GM12801 (cell line): ENCODE measurements around the gene S100A16.

Experiments used
- TF ChIP-seq, protein P1 (sequence below): IDR thresholded peaks from one replicate; pipeline ENCODE4 v1.5.1; 2011; ENCODE audit warnings: control low read depth; ENCODE audit not compliant: insufficient read length; ENCODE audit errors: extremely low read depth

The S100A16 gene

DNA sequence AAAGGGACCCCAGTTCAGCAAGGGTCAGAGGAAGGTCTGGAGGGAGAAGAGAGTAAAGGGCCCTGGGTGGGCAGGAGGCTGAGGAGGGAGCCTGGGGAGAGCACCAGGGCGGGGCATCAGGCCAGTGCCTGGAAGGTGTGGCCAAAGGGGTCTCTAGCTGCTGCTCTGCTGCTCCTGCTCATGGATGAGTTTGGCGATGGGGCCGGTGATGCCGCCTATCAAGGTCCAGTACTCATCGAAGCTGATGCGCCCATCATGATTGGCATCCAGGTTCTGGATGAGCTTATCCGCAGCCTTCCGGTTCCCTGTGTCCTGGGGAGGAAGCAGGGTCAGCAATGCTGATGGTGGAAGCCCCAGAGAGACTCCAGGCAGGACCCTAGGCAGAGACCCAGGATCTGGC, 5.6 kb downstream of the S100A16 start:
- TF ChIP-seq, protein P1, sequence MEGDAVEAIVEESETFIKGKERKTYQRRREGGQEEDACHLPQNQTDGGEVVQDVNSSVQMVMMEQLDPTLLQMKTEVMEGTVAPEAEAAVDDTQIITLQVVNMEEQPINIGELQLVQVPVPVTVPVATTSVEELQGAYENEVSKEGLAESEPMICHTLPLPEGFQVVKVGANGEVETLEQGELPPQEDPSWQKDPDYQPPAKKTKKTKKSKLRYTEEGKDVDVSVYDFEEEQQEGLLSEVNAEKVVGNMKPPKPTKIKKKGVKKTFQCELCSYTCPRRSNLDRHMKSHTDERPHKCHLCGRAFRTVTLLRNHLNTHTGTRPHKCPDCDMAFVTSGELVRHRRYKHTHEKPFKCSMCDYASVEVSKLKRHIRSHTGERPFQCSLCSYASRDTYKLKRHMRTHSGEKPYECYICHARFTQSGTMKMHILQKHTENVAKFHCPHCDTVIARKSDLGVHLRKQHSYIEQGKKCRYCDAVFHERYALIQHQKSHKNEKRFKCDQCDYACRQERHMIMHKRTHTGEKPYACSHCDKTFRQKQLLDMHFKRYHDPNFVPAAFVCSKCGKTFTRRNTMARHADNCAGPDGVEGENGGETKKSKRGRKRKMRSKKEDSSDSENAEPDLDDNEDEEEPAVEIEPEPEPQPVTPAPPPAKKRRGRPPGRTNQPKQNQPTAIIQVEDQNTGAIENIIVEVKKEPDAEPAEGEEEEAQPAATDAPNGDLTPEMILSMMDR, result no peak

DNA sequence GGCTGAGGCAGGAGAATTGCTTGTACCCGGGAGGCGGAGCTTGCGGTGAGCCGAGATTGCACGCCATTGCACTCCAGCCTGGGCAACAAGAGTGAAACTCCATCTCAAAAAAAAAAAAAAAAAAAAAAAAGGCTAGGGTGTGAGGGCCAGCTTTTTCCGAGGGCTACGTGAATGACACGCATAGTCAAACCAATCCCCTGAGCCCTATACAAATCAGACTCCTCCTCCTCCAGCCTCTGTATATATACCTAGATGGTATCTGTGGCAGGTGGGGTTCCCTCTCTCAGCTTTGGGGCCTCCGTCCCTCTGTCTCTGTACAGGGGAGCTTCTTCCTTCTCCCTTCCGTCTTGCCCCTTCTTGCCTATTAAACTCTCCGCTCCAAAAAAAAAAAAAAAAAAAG, 6.7 kb downstream of the S100A16 start:
- TF ChIP-seq, protein P1, result no peak

DNA sequence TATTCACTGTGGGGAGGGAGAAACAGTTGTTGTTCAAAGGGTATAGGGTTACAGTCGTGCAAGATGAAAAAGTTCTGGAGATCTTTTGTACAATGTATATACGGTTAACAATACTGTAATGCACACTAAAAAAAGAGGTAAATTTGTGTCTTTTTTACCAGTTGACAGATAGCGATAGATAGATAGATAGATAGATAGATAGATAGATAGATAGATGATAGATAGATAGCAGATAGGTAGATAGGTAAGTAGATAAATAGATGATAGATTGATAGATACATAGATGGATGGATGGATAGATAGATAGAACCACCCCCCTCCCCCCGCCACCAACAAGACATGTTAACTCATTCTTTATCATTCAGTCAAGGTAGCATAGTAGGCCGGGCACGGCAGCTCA, 10.2 kb downstream of the S100A16 start:
- TF ChIP-seq, protein P1, result no peak

DNA sequence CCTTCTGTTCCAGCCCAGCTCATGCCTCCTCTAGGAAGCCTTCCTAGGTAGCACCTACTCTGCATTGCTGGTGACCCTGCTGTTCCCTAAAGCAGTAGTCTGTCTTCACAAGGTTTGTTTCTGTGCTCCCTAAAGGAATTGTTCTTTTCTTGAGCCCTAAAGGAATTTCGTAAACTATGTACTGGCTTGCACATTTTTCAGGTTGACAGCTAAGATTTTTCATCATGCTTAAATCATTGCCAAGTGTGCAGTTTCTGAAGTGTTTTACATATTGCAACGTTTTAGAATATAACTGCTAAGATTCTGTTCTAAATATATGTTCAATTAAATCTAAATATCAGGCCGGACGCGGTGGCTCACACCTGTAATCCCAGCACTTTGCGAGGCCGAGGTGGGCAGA, 13.1 kb downstream of the S100A16 start:
- TF ChIP-seq, protein P1, result no peak

DNA sequence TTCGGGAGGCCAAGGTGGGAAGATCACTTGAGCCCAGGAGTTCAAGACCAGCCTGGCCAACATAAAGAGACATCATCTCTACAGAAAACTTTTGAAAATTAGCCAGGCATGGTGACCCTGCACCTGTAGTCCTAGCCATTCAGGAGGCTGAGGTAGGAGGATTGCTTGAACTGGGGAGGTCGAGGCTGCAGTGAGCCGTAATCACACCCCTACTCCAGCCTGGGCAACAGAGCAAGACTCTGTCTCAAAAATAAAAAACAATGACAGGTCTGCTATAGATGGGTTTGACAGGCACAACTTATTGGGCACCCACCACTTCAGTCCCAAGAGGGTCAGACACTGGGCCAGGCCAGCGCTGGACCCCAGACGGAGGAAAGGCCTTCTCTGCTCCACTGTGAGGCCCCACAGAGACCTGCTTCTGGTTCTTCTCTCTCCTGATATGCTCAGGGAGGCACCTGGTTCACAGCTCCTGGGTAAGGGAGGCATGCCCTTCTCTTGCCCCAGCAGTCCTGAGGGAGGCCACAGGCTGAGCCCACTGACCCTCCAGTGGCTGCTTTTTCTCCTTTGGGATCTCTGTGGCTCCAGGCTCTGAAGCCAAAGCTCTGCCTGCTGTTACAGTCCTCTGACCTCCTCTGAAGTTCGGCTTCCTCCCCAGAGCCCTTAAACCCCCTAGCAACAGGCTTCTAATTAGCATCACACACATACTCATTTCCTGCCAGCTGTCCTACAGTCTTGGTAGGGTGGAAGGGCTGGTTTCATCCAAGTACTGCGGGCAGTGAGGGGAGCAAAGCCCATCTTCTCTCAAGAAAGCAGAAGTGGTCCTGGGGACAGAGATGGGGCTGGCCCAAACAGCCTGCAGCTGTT, 14.4 kb downstream of the S100A16 start:
- TF ChIP-seq, protein P1, result no peak

DNA sequence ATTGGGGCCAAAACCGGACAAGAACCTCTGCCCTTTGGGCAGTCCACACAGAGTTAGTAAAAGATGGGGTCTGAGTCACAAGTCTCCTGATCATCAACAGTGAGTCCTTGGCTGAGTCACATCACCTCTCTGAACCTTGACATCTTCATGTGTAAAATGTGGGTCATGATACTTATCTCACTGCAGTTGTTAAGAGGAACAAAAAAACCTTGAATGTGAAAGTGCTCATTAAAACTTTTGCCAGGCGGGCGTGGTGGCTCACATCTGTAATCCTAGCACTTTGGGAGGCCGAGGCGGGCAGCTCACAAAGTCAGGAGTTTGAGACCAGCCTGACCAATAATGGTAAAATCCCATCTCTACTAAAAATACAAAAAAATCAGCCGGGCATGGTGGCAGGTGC, 15.7 kb downstream of the S100A16 start:
- TF ChIP-seq, protein P1, result no peak

DNA sequence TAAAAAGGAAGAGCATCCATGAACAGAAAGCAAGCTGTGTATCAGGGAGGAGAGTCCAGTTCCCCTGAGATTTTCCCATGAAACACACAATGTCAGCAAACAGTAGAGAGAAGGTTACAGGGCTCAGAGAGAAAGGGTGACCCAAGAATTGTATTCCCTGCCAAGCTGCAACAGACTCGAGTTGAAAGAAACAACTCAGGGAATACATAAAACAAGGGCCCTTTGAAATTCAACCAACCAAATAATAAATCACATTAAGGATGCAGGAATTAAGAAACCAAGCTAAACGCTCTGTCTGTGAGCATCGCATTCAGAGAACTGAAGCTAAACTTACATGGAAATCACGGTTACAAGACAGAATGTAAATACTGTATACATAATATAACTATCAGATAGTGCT, 20.2 kb downstream of the S100A16 start:
- TF ChIP-seq, protein P1, result no peak
